UCSD-AML1 (cell line): ENCODE measurements around the gene ENOPH1.
"Not testable (repeated sequence)": the region's sequence is repeated elsewhere in the genome, so short reads cannot be mapped to it uniquely, and the experiment has no call there.

Experiments used
- DNase-seq: peaks from one replicate; lab custom pipeline; 2025; ENCODE audit not compliant: unreplicated experiment; lab: John Stamatoyannopoulos, UW

ENOPH1 gene

DNA sequence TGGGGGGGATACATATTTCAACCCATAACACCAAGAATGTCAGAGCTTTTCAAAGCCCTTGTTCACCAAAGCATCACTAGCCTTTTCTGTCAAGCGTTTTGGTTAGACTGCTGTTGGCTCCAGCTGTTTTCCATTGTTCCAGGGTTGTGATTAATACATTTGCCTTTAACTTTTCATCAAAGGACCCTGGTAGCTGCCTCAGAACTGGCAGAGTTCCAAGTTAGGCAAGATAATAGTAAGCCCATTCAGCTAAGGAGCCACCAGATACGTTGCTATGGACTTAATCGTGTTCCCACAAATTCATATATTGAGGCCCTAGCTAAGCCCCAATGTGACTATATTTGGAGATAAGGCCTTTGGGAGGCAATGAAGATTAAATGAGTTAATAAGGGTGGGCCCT lies 37.1 kb downstream of the ENOPH1 start:
- DNase-seq: no peak

DNA sequence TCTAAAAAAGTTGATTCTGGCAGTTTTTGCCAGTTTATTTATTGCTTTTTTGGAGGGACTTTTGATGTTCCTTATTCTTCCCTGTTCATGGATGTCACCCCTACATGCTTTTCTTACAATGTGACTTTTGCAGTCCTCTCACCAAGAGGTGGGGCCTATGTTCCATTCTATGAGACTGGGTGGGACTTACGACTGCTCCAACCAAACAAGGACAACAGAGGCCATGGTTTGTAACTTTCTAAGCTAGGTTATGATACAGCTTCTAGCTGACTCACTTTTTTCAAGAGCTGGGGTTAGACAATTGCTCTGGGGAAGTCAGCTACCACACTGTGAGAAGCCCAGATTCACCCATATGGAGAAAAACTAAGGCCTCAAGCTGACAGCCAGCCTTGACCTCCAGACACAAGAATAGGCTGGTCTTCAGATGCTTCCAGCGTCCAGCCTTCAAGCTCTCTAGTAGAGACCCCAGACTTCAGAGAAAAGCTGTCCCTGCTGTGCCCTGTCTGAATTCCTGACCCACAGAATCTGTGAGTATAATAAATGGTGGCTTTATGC lies 39.5 kb downstream of the ENOPH1 start:
- no peak for DNase-seq

DNA sequence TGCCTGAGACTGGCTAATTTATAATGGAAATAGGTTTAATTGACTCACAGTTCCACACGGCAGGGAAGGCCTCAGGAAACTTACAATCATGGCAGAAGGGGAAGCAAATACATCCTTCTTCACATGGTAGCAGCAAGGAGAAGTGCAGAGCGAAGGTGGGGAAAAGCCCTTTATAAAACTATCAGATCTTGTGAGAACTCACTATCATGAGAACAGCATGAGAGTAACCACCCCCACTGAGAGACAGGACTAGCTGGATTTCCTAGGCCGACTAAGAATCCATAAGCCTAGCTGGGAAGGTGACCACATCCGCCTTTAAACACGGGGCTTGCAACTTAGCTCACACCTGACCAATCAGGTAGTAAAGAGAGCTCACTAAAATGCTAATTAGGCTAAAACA lies 42.7 kb downstream of the ENOPH1 start:
- DNase-seq: not testable (repeated sequence)

GRCh38 chr4:82473621-82474164 lies 43.3 kb downstream of the ENOPH1 start:
- no peak for DNase-seq

GRCh38 chr4:82475931-82476330 lies 45.5 kb downstream of the ENOPH1 start:
- not testable (repeated sequence) for DNase-seq

- not testable (repeated sequence) for DNase-seq
Observed at GRCh38 chr4:82477469-82477868, 47.1 kb downstream of the ENOPH1 start.

GRCh38 chr4:82479562-82479961 lies 49.2 kb downstream of the ENOPH1 start:
- DNase-seq: no peak

GRCh38 chr4:82480771-82481505 lies 50.5 kb downstream of the ENOPH1 start:
- no peak for DNase-seq

DNA sequence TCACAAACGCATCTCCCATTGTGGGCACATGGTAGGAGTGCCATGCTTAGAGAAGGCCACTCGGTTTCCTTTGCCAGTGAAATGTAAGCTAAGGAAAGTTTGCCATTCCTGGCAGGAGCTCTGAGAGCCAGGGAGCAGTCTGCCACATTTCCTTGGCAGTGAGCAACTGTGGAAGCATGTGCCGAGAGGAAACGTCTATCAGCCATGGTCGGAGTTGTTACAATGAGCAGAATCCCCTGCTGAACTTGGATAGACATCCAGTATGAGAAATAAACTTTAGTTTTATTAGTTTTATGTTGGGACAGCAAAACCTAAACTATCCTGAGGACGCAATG lies 51.1 kb downstream of the ENOPH1 start:
- DNase-seq: no peak

DNA sequence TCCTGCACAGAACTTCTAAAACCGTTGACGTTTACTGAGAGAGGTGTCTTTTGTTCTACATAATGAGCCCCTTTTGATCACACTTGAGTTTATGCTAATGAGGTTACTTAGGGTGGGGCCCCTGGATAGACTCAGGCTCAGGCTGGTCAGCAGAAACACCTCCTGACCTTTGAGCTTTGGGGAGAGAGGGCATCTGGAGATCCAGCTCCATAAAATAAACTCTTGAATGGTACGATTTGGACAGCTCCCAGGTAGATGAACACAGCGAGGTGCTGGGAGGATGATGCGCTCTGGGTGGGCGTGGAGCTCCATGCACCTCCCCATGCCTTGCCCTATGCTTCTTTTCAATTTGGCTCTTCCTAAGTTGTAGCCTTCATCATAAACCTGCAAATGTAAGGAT lies 52.0 kb downstream of the ENOPH1 start:
- DNase-seq: no peak

GRCh38 chr4:82484996-82485783 lies 54.8 kb downstream of the ENOPH1 start:
- DNase-seq: no peak

GRCh38 chr4:82489076-82489475 lies 58.7 kb downstream of the ENOPH1 start:
- DNase-seq: no peak

GRCh38 chr4:82489987-82490386 lies 59.6 kb downstream of the ENOPH1 start:
- no peak for DNase-seq

GRCh38 chr4:82491251-82491960 lies 61.0 kb downstream of the ENOPH1 start:
- no peak for DNase-seq

DNA sequence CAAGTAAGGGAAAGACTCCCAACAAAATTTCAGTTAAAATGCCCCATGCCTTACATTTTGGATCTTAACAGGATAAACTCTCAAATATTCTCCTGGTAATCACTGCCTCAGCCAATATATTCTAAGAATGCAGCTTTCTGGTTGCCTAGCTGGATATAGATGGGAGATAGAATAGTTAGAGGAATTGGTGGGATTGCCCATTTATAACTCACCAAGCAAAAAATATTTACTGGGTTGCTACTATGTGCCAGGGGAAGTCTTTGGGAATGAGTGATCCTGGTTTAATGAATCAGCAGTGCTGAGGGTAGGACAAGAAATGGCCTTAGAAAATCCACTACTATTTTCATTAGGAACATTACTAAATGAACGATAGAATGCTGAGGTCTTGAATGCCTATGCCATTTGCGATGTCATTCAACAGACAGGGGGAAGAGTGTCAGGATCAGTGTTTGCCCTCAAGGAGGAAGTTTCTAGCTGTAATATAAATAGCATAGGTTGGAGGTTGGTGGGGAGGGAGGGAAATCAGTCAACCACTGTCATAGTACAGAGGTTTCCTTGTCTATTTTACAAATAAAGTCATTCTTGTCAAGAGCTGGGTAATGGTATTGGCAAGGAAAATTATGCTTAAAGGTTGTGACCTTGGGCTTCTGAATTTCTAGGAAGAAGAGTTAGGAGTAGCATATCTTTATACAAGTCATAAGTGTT lies 63.5 kb downstream of the ENOPH1 start:
- no peak for DNase-seq

DNA sequence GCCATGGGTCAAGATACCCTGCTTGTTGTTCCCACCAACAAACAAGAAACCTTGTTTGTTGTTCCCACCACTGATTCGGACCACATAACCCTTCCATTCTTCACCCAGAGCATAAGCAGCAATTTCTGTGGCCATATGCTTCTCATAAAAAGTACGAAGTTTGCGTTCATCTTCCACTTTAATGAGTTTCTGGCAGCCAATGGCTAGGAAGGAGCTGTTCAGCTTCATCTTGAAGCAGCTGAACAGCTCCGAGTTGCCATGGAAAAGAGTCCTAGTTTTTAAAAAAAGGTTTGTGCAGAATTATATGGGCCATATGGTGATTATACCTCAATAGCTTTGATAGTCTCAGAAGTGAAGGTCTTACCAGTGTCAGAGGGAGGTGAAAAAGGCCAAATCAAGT lies 65.3 kb downstream of the ENOPH1 start:
- DNase-seq: no peak

DNA sequence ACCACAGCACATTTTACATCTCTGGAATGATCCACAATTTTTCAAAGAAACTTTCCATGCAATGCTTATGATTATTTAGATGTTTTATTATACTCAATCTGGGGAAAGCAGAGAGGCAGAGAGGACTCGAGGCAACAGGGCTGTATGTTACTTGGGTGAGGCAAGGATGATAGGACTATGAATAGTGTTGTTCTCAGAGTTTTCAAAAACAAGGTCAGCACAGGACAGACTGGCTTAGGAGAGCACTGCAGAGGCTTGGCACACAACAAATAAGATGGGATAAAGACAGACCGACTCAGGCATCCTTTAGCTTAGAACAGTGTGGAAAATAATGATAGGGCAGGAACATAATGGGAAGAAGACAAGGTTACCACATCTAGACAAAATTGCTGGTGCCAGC lies 66.0 kb downstream of the ENOPH1 start:
- no peak for DNase-seq

GRCh38 chr4:82499738-82500434 lies 69.5 kb downstream of the ENOPH1 start:
- DNase-seq: no peak

DNA sequence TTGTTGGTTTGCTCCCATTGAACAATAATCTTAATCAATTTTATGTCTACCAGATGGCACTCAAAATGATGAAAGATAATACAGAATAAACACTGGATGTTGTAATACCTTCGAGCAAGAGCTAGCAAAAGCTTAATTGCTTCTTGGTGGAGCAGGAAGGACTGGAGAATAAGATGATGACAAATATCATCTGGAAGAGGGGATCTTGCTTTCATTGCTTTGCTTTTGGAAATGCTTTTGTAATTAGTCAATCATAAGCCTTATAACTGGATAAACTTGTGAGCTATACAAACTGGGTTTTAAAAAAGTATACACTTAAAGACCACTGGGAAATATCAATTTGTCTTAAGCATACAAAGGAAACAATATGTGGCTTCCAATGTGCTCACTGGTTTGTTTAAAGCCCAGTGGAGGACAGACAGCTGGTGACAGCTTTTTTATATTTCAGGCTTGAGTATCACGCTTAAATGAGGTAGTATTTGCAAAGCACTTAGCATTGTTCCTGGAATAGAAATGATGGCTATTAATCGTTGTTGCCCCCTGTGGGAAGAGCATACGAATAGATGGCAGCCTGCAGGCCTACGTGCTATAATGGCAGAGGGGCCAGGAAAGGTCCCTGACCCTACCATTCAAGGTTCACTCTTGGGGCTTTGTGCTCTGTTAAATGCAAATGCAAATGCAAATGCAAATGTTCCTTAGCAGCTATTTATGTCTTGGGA lies 70.2 kb downstream of the ENOPH1 start:
- DNase-seq: no peak

DNA sequence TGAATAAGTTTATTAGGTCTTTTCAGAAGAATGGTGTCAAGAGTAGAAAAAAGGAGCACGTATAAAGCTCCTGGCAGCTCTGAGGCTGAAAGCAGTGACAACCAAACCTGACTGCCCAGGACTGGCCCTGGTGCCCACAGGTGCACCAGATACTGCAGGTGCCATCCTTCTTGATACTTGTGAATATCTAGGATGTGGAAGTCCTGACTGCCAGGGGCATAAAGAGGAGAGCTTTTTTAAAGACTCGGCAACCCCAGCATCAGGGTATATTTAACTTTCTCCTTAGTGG lies 70.7 kb downstream of the ENOPH1 start:
- DNase-seq: no peak
